NCI-H2196 (cell line): ENCODE data around the gene TMEM26.

Source experiments
- DNase-seq: peaks from one replicate; lab custom pipeline; 2025; ENCODE audit not compliant: unreplicated experiment; lab: John Stamatoyannopoulos, UW

Gene TMEM26

DNA sequence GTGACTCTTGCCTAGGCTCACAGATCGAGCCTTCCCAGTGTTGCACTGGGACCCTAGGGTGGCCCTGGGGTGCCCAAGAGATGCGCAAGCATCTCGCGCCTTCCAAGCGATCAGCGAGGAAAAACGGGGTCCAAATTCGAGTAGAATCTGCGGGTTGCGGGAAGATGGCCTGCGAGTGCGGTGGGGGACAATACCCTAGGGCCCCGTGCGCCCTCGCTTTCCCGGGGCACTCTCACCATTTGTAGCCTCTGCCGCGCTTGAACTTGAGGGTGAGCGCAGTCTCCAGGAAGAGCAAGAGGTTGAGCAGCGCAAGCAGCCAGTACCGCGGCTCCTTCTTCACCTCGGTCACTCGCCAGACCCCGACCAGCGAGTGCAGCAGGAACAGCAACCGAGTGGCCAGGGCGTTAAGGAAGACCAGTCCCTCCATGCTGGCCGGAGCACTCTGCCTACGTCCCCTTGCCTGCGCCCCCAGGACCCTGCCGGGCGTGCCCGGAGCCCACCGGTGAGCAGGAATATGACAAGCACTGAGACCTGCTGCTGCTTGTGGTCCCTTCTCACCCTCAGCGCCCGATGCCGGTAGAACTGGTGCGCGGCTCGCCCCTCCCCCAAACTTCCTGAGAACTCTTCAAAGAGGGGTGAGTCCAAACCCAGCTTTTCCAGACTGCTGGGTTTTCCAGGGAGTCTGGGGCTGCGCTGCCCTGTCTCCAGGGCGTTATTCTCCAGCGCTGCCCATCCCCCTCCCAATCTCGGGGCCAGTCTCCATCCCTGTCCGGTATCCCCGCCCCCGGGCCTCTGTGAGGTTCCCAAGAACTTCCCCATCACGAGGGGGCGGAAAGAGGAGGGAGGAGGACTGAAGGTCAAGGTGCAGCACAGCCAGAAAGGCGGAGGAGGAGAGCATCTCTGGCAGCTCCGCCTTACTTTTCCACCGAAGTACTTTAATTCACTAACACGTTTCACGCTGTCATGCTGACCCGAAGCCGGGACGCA, at the start of gene TMEM26:
TSS of gene TMEM26 (minus strand) at position 727 of the 987 bp plus-strand sequence. CDS start at position 427, 300 bp downstream.
- no peak for DNase-seq

DNA sequence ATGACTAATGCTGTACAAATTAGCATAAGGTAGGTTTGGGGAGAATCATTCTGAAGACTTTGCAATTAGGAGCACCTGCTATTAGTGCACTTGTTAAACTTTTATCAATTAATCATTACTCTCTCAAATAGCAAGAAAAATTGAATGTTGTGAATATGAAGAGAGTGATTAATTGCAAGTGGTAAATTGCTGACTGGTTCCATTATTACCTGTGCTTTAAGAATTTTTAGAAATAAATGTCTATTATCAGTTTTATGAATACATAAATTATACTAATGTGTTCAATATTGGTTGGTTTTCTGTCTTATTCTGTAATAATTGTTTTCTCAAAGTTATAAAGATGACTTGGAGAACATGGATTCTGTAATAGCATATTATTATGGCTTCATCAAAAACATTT, 47.3 kb upstream of the TMEM26 start:
- DNase-seq = no peak

DNA sequence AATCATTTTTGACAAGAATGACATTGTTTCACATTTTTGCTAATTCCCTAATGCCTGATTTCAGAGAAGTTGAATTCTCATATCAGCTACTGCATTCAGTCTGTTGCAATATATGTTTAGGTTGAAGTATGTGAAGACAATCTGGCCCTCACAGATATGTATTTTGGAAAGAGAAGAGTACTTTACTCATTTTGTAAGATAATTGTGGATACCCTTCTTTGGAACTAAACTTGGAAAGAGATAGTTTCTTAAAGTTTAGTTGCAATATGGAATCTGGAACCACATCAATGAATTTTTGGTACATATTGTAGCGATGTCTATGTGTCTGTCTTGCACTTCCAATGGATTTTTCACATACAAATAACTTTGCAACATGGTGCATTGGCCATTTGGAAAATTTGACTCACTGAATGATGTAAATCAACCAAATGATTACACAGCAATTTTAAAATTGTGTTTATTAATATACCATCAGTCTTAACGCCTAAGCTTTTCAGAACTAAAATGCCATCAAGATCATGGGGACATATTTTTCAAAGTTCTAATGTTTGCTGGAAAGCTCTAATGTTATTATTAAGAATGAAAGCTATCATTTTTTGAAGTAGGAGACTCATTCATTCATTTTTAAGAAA, 39.3 kb upstream of the TMEM26 start:
- DNase-seq = no peak

DNA sequence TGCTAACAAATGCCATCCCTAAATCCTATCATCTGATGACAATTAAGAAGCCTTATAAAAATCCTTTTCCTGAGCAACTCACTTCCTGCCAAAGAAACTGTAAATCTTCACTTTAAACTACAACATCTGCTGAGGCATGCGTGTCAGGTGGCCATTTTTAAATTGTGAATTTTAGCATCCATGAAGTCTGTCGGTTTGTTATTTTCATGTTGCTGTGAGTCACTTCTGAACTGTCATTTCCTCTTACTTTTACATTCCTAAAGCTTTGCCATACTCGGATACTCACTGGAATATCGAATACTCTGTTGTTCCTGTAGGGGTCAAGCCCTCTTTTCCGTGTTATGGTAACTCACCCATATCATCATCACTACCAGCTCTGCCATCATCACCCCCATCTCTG, 34.3 kb upstream of the TMEM26 start:
- DNase-seq = no peak

DNA sequence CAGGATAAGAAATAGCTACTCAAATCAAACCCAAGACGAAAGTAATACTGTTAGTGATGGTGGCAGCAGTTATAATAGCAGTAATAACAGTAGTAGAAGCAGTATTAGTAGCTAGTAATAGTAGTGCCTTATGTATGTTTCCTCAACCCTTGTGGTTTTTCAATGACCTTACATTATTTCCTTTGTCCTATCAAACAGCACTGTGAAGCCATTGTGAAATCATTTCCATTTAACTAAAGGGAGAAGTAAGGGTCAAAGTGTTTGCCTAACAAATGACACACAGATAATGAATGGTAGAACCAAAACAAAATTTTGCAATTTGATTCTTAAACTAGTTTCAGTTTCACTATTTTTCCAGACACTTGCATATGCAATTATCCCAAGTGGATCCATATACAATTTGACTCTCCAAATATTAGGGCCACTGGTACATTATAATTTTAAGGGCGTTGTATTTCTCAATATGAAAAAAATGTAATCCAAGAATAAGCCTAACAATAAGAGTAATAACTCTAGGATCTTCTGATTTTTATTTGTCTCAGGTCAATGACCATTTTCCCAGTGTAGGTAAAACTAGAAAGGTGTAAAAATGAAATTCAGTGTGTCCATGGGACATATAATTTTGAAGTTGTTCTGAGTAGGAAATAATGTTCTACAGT, 33.7 kb upstream of the TMEM26 start:
- DNase-seq = no peak

DNA sequence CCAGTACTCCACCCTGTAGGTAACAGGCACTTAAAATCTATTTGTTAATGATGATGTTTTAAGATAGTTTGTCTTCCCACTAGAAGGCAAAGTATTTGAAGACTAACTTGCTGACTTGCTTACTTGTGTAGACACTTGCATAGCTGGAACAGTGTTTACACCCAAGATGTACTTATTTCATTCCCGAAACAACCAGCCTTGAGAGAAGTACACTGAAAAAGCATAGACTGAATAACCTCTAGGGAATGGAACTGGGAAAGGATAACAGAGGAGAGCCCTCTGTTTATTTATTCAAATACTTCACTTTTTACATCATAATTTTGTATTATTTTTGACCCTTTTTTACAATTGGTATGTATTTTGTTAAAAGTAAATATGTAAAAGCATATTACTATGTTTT, 33.1 kb upstream of the TMEM26 start:
- DNase-seq = no peak

DNA sequence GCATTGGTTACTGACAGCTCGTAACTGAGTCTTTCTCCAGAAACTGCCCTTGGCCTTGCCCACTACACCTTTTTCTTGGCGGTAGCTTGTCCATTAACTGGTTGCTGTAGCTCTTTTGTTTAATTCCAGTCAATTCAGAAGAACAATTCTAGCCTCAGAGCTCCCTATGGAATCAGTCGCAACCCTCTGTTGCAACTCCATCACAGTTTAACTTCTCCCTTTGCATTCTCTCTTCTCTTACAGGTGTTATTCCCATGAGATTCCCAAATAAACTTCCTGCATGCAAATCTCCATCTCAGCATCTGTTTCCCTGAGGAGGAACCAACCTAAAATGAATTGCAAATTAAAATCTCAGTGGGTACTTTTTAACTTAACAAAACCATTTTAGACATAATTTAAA, 28.4 kb upstream of the TMEM26 start:
- no peak for DNase-seq

DNA sequence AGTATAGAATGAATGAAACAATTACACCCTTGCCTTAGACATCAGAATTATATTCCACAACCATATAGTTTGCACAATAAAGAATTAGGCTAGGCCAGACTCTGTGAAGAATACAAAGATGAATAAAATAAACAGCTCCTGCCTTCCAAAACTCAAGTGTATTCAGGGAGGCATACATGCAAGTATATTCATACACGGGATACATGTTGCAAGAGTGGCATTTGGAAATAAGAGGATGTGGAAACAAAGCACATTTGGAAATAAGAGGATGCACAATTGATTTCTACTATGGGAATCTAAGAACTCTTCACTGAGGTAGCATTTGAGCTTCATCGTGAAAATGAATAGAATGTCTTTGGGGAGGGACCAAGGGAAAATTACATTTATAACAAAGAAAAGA, 27.0 kb upstream of the TMEM26 start:
- DNase-seq = no peak

DNA sequence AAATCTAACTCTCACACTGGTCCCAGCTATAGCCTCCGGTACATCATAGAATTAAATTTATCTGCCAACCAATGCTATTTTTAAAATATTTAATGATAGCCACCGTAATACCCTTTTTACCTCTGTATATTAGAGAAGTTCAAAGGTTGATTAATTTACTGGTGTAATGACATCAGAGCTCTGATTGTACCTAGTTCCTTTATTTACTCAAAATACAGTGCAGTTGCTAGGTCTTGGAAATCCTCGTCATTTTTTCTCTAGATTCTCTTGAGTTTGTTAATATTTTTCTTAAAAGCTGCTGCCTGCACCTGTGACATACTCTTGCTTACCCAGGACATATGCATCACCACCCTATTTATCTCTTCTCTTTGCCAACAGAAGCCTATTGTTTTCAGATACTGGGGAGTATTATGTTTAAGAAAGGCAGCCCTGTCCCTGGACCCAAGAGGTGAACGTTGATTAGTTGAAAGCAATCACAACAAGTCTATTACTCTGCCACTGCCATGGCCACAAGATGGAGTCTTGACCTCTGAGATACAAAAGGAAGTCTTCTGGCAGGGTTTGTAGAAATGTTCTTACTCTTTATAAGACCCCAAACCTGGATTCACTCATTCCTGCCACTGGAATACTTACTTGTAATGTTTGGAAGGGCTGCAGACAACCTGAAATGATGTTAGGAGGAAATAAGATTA, 25.6 kb upstream of the TMEM26 start:
- DNase-seq = no peak

DNA sequence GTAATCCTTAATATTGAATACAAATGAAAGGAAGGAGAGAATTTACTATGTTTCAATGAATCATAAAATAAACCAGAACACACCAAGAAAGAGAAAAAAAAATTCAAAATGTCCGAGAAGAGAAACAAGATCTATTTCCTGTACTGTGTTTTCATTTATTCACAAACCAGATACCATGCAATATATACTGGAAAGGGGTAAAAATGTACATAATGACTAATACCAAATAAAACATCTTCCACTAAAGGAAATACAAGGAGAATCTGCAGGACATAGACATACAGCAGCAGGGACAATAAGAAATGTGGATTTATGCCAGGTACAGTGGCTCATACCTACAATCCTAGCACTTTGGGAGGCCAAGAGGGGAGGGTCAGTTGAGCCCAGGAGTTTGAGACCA, 24.3 kb upstream of the TMEM26 start:
- DNase-seq = no peak

DNA sequence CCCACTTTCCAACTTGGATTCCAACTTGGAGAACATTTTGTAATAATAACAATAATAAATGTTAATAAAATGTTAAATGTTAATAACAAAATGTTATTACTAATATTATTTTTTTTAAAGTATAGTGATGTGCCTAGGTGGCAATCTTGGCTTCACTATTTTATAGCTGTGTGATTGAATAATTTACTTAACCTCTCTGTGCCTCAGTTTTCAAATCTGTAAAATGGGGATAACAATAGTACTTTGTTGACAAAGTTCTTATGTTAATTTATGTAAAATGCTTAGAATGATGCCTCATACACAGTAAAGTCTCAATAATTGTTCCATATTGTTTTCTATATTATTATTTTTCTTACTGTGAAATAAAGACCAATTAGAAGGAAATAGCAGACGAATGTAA, 23.3 kb upstream of the TMEM26 start:
- DNase-seq = no peak

DNA sequence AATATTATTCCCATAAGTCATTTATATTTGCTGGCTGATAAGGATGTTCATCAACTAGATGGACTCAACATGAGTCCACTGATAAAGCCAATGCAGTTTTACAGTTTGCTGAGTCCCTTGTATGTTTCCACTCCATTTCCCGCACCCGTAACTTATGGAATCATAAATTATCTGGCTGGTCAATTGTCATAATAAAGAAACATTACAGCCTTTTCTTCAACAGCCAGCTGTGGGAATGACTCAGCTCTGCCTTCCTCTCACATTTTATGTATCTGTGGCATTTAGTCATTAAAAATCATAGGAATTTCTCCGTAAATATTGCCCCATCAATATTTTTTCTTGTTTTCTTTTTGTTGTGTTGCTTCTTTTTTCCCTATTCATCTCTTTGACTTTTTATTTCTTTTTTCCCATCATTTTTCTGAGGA, 22.3 kb upstream of the TMEM26 start:
- DNase-seq = no peak

DNA sequence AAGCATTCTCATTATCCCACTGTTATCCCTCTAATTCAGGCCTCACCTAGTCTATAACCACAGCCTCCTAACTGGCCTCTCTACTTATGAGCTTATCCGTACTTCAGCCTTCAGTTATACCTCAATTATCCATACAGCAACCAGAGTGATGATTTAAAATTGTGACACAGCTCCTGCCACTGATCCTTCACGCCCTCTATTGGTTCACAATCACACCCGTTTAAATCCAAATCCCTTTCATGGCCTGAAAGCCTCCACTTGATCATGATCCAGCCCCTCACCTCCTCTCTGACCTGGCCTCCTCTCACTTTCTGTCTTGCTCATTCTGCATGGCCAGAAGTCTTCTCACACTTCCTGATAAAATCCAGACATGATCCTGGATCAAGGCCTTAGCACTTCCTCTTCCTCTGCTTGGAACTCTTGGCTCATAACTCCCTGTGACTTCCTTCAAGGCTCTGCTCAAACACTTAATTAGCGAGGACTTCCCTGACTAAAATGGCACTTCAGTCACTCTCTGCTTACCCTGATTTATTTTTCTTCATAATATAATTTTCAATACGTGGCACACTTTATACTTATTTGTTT, 19.0 kb upstream of the TMEM26 start:
- no peak for DNase-seq

DNA sequence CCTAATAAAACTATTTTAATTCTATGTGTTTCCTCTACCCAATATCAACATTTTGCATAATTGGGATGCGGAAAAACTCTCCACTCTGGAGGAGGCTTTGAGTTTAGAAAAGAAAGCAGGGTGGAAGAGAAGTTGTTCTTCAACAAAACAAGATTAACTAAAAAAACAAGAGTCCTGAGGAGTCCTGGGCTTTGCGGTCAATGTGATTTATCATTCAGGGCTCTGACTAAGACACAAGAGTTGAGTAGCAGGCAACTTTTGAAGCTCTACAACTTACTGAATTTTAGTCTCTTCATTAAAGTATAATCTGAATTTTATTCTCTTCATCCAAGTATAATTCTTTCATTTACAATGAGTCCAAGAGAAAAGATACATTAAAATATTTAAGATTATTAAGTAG, 18.3 kb upstream of the TMEM26 start:
- no peak for DNase-seq

DNA sequence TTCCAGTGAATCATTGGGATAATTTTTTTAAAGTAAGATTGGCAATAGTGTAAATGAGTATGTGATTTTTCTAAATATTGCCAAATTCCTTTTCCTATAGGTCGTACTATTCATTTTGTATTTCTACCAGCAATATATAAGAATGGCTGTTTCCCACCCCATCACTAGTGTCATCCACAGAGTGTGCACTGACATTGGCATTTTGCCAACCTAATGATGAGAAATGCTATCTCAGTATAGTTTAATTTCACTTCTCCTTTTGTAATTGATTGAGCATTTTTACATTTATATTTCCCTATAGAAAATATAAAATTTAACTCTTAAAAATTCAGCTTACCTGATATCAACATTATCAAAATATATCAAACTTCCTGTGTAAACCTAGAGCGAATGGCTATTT, 17.6 kb upstream of the TMEM26 start:
- no peak for DNase-seq

DNA sequence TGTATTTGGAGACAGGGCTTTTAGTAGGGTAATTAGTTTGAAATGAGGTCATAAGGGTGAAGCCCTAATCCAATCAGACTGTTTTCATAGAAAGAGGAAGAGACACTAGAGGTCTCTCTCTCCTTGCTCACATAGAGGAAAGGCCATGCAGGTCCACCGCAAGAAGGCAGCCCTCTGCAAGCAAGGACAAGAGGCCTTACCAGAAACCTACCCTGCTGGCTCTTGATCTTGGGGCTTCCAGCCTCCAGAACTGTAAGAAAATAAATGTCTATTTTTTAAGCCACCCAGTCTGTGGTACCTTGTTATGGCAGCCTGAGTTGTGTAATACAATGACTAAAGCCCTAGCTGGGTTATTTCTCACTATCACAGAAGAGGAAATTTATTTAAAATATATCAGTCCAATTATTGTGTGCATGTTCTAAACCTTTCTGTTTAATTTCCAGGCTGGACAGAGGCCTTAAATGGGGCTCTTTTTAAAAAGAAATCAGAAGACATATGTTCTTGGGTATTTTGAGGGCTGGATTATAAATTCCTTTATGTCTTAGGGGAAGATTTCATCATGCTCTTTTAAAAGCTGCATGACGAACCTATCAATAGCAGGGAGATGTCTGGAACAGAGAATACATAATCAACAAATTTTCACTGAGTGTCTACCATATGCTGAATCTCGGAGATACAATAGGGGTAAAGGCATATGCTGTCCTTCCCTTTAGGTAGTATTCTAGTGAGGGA, 12.9 kb upstream of the TMEM26 start:
- no peak for DNase-seq

DNA sequence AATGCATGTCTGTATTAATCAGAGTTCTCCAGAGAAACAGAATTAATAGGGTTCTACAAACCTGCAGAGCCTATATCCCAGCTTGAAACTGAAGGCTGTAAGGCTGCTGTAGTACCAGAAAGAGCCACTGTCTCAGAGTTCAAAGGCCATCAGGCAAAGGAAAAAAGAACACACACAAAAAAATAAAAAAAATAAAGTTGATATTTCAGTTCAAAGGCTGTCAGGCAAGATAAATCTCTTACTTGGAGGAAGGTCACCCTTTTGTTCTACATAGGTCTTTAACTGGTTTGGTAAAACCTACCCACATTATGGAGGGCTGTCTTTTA, 12.0 kb upstream of the TMEM26 start:
- DNase-seq = no peak

DNA sequence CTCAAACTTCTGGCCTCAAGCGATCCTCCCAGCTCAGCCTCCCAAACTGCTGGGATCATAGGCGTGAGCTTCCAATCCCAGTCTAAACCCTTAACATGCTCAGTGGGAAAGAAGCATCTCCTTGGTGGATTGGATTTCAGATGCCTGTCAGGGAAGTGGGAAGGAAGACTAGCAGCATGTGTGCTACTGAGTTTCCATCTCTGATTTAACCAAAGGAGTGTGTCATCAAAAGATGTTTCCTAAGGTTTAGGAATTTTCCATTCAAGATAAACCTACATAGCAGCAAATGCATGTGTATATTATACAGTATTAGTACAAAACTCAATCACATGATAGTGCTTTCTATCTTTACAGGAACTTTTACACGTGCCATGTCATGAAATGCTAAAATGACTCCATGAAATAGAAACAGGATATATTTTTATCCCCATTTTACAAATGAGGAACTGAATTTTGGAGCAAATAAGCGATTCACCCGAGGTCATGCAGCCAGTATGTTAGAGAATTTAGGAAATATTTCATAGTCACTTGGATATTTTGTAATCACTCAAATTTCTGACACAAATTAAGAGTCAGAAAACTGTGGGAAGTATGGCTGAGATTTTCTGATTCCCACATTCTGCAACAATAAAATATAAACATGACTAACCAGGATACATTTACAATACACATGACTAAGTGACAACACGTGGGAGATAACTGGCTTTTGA, 11.4 kb upstream of the TMEM26 start:
- no peak for DNase-seq

DNA sequence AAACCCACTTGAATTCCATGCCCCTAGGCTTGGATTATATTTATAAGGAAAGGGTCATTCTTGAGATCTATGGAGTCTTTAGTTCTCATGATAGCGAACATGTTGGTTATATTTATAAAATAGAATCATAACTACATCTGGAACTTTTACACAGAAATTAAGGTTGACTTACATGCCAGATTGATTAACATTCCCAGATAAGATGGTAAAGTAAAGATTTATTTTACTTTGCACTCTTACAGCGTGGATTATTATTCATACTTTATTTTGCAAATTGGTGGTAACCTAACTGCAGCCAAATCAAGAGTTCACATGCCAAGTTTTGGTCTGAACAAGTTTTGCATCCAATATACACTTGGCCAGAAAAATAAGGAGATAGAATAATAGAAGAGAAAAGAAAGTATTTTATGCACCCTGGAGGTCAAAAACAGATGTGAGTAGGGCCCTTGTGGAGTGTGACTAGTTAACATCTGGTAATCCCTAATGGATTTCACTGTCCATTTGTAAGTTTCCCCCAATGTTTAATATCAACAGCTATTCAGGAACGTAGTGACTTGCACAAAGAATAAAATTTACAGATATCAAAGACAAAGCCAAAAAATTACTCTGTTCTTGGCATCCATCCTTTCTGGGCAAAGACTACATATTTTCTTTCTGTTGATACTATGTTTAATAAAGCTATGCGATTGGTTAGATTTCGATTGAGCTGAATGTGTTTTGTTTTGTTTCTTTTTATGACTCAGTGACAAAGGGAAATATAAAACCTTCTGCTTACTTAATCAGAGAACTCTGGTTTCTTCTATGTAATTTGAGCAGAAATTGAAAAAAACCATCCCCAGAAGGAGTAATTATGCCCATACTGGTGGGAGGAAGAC, 10.1 kb upstream of the TMEM26 start:
- no peak for DNase-seq
